Mesenteric fat pad (tissue), 1 donor: ENCODE data around the gene CPA5. TPM values are rescaled to one million over a fixed set of nuclear protein-coding genes. Genes with fewer than 3 reads are reported as not detected.

ENCODE experiments used
- DNase-seq: peaks from one replicate; pipeline ENCODE4 v3.0.0-alpha.2; 2020; ENCODE audit warnings: low spot score
- total RNA-seq: library from RNA; stranded (reverse); fragmentation: NEBNext Ultra II Directional; extraction: Animal tissue kit (Norgen Biotek cat#: 25700); gene quantifications from one replicate; pipeline ENCODE4 v1.2.1, GENCODE V29; 2021
- donor health status: DM: yes; HTN: yes; CAD: no.

CPA5 gene
- total RNA-seq, 1 donor from 2014 or later = not detected

- DNase-seq = no peak
These were observed 50.8 kb downstream of the CPA5 start for GRCh38 chr7:130395421-130395820.

GRCh38 chr7:130396109-130396508 lies 51.5 kb downstream of the CPA5 start:
- DNase-seq = no peak

DNA sequence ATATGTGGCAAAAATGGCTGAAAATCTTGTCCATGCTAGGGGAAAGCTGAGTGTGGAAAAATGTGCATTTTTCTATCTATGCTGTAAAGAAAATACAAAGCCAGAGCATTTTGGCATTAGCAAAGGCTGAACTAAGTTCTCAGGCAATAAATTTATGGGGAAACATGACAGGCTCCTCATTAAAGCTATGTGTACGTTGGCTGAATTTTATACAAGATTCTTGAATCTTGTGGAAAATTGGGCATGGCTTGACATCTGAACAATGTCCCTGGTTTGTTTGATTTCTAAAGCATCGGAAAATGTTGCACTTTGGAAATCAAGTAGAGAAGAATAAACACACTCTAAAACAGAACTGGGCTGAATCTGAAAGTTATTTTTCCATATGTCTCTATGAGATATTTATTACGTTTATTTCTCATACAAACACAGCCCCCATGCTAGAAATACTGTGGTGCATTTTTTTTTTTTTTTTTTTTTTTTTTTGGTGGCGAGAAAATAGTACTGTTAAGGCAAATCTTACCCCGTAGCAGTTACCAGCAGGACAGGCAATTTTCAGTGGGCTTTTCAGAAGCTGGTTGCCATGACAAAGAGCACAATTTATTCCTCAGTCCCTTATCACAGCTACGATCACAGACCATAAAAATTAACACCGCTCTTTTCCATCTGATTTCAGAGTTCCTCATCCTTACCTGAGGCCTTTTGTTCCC lies 52.6 kb downstream of the CPA5 start:
- DNase-seq = no peak

DNA sequence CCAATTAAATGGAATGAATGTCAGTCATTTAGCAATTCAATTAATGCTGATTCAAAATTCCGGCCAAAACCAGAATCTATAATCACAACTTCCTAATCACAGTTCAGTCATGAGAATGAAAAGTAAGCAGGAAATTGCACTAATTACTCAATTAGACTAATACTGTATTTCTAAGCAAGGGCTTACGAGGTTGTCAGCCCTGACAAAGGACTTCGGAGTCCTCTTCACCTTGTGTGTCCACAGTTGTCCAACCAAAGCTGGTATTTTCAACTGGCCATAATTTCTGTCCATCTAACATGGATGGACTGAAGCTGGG lies 53.1 kb downstream of the CPA5 start:
- DNase-seq = no peak

- DNase-seq = no peak
These were observed 54.0 kb downstream of the CPA5 start for GRCh38 chr7:130398526-130399090.

- DNase-seq = no peak
These were observed 55.5 kb downstream of the CPA5 start for GRCh38 chr7:130400120-130400572.

GRCh38 chr7:130401101-130401500 lies 56.5 kb downstream of the CPA5 start:
- no peak for DNase-seq

- no peak for DNase-seq
These were observed 57.0 kb downstream of the CPA5 start for GRCh38 chr7:130401578-130401977.

DNA sequence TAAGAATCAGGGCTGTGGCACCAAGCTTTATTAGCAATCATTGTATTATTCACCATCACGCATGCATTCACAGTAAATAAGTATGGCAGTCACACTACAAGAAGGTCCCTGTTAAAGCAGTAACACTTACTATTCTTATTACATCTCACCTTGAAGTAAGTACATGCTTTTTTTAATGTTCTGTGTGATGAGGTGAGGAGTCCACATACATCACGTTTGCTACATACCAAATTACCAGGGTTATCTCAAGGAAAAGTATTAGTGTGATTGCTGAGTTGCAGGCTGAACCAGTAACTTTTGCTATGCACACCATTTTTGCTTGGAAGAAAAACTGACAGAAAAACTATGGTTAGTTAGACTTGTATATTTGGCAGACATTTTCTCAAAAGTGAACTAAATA lies 60.4 kb downstream of the CPA5 start:
- no peak for DNase-seq

DNA sequence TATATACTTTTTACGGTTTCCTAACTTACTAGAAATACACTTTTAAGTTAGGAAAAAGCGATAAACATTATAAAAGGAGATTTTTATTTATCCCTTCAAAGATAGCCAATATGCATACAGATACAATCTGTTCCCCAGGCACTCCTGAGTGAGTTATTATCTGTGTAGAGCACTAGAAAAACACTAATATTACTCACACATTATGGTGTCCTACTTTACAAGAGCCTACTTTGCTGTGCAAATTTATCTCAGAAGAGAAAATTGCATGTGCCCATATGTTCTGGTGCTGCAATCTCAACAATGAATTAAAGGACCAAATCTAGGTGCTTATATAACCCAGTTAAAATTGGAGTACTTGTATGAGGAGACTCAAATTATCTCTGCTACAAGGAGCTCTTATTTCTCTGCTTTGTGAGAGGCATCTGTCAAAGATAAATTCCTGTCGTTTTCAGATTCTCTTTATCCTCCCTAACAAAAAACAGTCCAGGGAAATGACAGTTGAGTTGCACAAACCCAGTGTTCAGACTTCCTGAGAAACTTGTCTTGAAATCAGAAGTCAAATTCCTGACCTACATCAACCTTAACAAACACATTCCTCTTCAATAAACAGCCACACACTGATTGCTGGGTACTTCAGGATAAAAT lies 64.6 kb downstream of the CPA5 start:
- no peak for DNase-seq

DNA sequence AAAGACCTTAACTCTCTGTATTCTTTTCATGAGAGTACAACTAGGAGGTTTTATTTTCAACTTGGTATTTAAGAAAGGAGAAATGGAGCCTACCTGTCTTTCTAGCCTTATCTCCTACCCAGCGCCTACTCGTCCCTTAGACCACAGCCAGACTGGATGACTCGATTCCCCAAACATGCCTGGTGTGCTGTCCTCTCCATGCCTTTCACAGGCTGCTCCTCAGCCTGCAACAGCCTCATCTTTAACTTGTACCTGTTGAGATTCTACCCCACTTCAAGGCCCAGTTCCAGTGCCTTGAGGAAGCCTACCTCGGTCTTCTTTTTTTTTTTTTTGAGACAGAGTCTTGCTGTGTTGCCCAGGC lies 65.1 kb downstream of the CPA5 start:
- no peak for DNase-seq

GRCh38 chr7:130410868-130411541 lies 66.4 kb downstream of the CPA5 start:
- DNase-seq = no peak

DNA sequence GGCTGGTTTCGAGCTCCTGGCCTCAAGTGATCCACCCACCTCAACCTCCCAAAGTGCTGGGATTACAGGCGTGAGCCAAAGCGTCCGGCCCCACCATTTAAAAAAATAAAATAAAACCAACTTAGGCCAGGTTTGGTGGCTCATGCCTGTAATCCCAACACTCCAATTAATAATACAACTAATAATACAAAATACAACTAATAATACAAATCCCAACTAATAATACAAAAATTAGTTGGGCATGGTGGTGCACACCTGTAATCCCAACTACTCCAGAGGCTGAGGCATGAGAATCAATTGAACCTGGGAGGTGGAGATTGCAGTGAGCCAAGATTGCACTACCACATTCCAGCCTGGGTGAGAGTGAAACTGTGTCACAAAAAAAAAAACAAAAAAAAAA lies 68.6 kb downstream of the CPA5 start:
- no peak for DNase-seq

DNA sequence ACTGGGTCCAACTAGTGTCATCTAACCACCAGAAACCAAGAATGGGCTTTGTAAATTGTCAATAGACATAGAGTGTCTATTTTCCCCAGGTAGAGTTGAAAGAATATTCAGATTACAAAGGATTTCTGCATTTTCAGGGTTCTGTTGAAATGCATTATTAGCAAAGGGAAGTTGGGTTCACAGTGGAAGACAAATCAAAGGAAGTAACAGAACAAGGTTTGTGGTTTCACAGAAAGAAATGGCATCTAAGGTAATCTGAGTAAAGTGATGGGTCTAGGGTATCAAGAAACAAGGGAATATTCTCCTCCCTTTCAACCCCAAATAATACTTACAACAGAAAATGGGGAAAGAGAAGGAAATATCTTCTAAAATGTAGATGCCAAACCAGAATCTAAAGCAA lies 70.4 kb downstream of the CPA5 start:
- no peak for DNase-seq

- DNase-seq = no peak
These were observed 72.6 kb downstream of the CPA5 start for GRCh38 chr7:130417213-130417612.

DNA sequence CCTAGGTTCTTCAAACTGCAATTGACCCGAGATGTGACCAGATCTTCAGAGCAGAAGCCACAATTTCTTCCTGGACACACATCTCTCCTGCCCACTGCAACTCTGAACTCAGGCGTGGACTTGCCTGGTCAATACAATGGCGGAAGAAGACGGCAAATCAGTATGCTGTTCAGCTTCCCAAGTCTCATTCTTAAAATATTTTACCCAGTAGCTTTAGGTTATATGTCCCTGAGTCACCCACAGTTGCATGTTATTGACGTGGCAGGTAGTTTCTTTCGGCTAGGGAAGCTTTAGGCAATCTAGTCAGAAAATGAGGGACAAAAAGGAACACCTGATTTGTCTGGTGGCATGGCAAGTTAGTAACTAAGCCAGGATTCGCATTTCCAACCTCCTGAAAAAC lies 73.7 kb downstream of the CPA5 start:
- no peak for DNase-seq

Other genes starting within 250 kb of the CPA5 start
- gene TMEM209, start 139.4 kb upstream of the CPA5 start, total RNA-seq = 17.2 TPM
- gene SSMEM1, start 137.0 kb upstream of the CPA5 start, total RNA-seq = 0.39 TPM
- gene CPA2, start 78.0 kb upstream of the CPA5 start, total RNA-seq = 2.2 TPM
- 3.2 TPM for gene CPA4, start 51.7 kb upstream of the CPA5 start, total RNA-seq
- 4.0 TPM for gene CPA1, start 35.7 kb downstream of the CPA5 start, total RNA-seq
- 9.3 TPM for gene CEP41, start 96.2 kb downstream of the CPA5 start, total RNA-seq
- 963 TPM for gene MEST, start 147.3 kb downstream of the CPA5 start, total RNA-seq